Nephron progenitor cell (in vitro differentiated cells): ENCODE measurements around the gene FIGN.

Experiments used
- DNase-seq: peaks from one replicate; pipeline ENCODE4 v3.0.0; 2021
- H3K27ac Mint-ChIP-seq: 2 replicates; pipeline ENCODE4 v1.8.0; 2021; ENCODE audit warnings: mild to moderate bottlenecking, moderate library complexity, mixed read lengths
- H3K27me3 Mint-ChIP-seq: 2 replicates; pipeline ENCODE4 v1.8.0; 2021; ENCODE audit warnings: mild to moderate bottlenecking, low read depth, mixed read lengths; ENCODE audit not compliant: poor library complexity
- H3K36me3 Mint-ChIP-seq: 2 replicates; pipeline ENCODE4 v1.8.0; 2021; ENCODE audit warnings: low read depth, mixed read lengths
- H3K4me1 Mint-ChIP-seq: 2 replicates; pipeline ENCODE4 v1.8.0; 2021; ENCODE audit warnings: mixed read lengths
- H3K4me3 Mint-ChIP-seq: 2 replicates; pipeline ENCODE4 v1.8.0; 2021; ENCODE audit warnings: mild to moderate bottlenecking, moderate library complexity, mixed read lengths
- H3K9me3 Mint-ChIP-seq: 2 replicates; pipeline ENCODE4 v1.8.0; 2021; ENCODE audit warnings: mild to moderate bottlenecking, moderate library complexity, mixed read lengths
- TF ChIP-seq, protein P1 (sequence below): fragments of 200-600 bp; sonication (generic); IDR thresholded peaks from 2 replicates; pipeline ENCODE4 v1.5.0; 2021; ENCODE audit warnings: antibody characterized with exemption

Gene FIGN

GRCh38 chr2:163735685-163736432, at the start of gene FIGN:
TSS of gene FIGN (minus strand) at chr2:163736008. CDS start at chr2:163734927, 1,081 bp downstream.
- Mint-ChIP-seq H3K9me3 (no peaks in the 10 kb centered on the region), H3K27ac (peak within 1 kb of the TSS; percentile 98), H3K4me1 (peaks cover 46% of the 10 kb centered on the region), H3K36me3 (no peaks in the 10 kb centered on the region), H3K4me3 (peak within 1 kb of the TSS; percentile 92), H3K27me3 (no peaks in the 10 kb centered on the region)
- TF ChIP-seq, protein P1, sequence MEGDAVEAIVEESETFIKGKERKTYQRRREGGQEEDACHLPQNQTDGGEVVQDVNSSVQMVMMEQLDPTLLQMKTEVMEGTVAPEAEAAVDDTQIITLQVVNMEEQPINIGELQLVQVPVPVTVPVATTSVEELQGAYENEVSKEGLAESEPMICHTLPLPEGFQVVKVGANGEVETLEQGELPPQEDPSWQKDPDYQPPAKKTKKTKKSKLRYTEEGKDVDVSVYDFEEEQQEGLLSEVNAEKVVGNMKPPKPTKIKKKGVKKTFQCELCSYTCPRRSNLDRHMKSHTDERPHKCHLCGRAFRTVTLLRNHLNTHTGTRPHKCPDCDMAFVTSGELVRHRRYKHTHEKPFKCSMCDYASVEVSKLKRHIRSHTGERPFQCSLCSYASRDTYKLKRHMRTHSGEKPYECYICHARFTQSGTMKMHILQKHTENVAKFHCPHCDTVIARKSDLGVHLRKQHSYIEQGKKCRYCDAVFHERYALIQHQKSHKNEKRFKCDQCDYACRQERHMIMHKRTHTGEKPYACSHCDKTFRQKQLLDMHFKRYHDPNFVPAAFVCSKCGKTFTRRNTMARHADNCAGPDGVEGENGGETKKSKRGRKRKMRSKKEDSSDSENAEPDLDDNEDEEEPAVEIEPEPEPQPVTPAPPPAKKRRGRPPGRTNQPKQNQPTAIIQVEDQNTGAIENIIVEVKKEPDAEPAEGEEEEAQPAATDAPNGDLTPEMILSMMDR = no peak
- peak; percentile 85 for DNase-seq

DNA sequence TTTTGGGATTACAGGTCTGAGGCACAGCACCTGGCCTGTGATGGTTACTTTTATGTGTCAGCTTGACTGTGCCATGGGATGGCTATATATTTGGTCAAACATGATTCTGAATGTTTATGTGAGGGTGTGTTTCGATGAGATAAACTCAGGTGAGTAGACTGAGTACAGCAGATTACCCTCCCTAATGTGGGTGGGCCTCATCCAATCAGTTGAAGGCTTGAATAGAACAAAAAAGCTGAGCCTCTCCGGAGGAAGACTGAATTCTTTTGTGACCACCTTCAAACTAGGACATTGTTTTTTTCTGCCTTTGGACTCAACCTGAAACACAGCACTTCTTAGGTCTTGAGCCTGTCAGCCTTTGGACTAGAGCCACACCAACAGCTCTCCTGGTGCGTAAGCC, 49.4 kb upstream of the FIGN start:
- no peaks in the 10 kb centered on the region for H3K27me3 Mint-ChIP-seq
- no peak for DNase-seq
- H3K9me3 Mint-ChIP-seq = peaks cover 3% of the 10 kb centered on the region
- H3K4me3 Mint-ChIP-seq = no peak overlapping the region
- no peaks in the 10 kb centered on the region for H3K4me1 Mint-ChIP-seq
- no peak overlapping the region for H3K27ac Mint-ChIP-seq
- TF ChIP-seq, protein P1 = no peak
- no peaks in the 10 kb centered on the region for H3K36me3 Mint-ChIP-seq

GRCh38 chr2:163779970-163780597, 44.3 kb upstream of the FIGN start:
- H3K27ac Mint-ChIP-seq = no peak overlapping the region
- no peaks in the 10 kb centered on the region for H3K9me3 Mint-ChIP-seq
- TF ChIP-seq, protein P1 = no peak
- no peaks in the 10 kb centered on the region for H3K36me3 Mint-ChIP-seq
- H3K4me1 Mint-ChIP-seq = no peaks in the 10 kb centered on the region
- H3K4me3 Mint-ChIP-seq = no peak overlapping the region
- H3K27me3 Mint-ChIP-seq = no peaks in the 10 kb centered on the region
- no peak for DNase-seq

GRCh38 chr2:163778045-163778781, 42.4 kb upstream of the FIGN start:
- Mint-ChIP-seq H3K4me3 (no peak overlapping the region), H3K27me3 (no peaks in the 10 kb centered on the region), H3K9me3 (no peaks in the 10 kb centered on the region), H3K36me3 (no peaks in the 10 kb centered on the region), H3K27ac (no peak overlapping the region), H3K4me1 (no peaks in the 10 kb centered on the region)
- DNase-seq = no peak
- TF ChIP-seq, protein P1 = no peak

DNA sequence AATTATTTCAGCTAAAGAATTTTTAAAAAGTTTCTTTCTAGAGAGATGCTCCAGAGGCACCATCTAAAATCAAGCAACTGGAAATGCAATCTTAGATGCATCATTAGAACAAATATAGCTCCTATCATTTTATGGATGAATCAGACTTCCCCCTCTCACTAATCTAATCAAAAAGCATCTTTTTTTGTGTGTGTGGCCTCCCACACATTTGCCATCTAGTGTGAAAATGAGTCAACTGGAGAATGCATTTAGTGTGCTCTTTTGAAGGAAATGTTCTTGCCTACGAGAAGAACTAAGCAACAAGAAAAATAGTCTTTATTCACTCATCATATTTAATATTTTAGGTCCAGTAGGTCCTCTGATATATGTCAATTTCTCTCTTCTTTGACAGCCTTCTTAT, 39.5 kb upstream of the FIGN start:
- Mint-ChIP-seq H3K27ac (no peak overlapping the region), H3K4me3 (no peak overlapping the region), H3K27me3 (no peaks in the 10 kb centered on the region), H3K4me1 (peaks cover 5% of the 10 kb centered on the region), H3K36me3 (no peaks in the 10 kb centered on the region), H3K9me3 (no peaks in the 10 kb centered on the region)
- DNase-seq = no peak
- TF ChIP-seq, protein P1 = no peak
